NCI-H2081 treated with DMSO at 0.1 percent for 48 hours (cell line): ENCODE results near the gene KRT13.

Experiments
- DNase-seq: peaks from one replicate; lab custom pipeline; 2025; lab: John Stamatoyannopoulos, UW

The KRT13 gene

DNA sequence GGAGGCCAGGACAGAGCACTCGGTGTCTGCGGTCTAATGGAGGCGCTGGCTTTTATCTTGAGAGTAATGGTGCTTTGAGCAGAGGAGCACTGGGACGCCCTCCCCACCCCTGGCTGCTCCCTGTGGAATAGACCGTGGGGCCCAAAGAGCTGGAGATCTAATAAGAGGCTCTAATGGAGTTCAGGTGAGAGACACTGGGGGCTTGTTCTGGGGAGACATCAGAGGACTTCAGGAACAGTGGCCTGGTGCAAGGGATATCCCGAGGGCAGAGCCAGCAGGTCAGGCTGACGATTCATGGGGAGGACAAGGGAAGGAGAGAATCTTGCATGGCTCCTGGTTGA is 32.2 kb upstream of the KRT13 start:
- DNase-seq = no peak

DNA sequence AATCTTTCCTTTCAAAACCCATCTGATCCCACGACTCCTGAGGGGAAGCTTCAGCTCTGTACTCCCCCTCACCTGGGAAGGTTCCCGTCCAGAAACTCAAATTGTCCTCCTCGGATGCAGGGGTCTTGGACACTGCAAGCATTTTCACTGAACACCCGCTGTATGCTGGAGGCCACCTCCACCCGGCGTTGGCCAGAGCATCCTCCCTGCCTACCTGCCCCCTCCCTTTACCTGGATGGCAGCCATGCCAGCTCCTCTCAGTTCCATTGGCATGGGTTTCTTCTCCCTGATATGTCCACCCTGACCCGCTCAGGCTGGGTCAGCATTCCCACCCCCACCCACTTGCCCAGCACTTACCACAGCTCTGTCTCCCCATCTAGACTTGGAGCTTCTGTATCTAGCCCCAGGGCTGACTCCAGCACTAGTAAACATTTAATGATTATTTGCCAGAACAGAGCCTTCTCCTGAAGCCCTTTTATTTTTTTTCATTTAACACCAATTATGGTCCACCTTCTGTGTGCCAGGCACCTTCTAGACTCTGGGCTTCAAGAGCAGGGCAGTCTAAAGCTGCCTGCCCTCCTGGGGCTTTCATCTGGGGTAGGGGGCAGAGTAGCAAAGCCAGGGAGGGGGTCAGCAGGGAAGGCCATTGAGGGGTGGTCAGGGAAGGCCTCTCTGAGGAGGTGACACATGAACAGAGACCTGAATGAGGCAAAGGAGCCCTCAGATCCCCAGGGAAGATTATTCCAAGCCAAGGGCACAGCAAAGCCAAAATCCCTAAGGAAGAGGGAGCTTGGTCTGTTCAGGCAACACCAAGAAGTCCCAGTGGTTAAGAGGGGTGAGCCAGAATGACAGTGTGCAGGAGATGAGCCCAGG is 31.6 kb upstream of the KRT13 start:
- no peak for DNase-seq

DNA sequence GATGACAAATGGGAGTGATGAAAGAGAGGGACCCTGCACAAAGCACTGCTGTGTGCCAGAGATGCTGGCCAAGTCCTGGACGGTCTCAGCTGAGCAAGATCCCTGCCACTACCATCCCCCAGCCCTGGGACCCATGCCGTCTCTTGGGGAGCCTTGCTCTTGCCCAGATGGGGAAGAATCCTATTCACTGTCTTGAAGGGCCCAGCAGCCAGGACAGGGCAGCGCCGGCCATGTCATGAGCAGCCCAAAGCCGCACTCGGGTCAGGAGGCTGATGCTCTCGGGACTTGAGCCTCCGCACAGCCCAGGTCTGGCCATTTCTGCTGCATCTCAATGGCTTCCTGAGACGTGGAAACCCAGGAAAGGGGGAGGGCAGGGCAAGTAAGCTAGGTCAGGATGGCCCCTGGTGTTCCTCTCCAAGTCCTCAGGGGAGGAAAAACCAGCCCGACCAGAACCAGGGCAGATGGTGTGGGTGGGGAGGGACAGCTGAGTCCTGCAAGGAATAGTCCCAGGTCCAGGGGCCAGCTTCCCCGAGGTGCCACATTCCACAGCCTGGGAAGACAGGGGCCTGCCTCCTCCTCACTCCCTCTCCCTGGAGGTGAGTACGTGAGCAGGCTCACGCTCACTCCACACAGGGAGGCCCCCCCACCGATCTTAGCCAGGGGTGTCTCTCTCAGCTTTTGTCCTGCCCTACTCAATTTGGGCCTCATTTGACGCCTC is 30.5 kb upstream of the KRT13 start:
- no peak for DNase-seq

- no peak for DNase-seq
These were observed 29.6 kb upstream of the KRT13 start for GRCh38 chr17:41534899-41535546.

GRCh38 chr17:41533613-41534012 is 28.2 kb upstream of the KRT13 start:
- no peak for DNase-seq

GRCh38 chr17:41532947-41533570 is 27.6 kb upstream of the KRT13 start:
- no peak for DNase-seq

GRCh38 chr17:41531993-41532392 is 26.6 kb upstream of the KRT13 start:
- DNase-seq = no peak

DNA sequence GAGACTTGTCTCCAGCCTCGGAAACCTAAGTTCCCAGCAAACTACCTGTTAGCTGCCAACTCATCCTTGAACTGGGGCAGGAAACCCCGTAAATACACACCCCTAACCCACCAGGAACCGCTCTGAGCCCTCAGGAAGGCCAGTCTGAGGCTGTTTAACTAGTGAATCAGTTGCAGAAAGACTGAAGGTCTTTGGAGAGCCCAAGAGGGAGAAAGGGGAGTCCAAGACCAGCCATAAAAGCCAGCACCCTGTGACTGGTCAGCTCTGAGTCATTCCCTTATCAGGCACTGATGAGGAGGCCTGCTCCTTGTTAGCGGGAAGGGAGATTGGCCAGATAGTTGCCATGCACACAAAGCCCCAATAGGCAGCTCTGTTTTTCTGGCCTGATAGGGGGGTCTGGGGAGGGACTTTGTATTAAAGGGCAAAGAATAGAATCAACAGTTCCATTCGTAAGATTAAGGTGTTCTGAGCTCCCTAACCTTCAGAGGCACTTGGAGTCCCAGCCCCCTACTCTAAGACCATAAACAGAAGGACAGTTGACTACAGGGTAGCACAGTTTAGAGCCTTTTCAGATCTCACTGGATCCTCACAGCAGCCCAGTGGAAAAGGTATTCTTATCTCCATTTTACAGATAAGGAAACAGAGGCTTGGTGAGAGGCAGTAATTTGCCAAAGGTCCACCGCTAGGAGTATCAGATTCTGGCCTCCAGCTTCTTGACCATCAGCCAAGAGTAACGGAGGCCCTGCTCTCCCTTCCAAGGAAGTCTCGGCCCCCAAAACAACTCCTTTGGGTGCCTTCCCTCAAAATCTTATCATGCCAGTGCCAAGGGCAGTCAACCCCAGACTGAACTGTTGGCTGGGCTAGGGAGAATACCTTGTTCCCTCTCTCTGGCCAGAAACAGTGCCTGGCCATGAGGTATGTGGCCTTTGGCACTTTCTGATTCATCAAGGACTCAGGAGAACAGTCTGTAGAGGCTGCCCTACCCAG is 24.9 kb upstream of the KRT13 start:
- no peak for DNase-seq

- DNase-seq = no peak
These were observed 24.1 kb upstream of the KRT13 start for GRCh38 chr17:41529491-41529915.

DNA sequence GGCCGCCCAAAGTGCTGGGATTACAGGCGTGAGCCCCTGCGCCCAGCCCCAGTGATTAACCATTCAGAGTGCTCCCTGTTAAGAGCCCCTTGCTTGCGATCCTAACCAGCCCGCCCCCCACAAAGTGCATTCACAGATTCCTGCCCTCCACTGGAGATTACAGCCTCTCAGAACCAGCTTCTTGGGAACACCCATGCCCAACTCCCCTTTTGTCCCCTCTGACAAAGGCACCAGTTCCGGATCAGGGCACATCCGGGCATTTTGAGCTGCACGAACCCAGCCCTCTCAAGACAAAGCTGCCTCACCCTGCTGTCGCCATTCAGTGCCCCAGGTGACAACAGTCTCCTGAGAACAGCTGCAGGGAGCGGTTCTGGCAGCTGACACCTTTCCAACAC is 23.5 kb upstream of the KRT13 start:
- DNase-seq = no peak

DNA sequence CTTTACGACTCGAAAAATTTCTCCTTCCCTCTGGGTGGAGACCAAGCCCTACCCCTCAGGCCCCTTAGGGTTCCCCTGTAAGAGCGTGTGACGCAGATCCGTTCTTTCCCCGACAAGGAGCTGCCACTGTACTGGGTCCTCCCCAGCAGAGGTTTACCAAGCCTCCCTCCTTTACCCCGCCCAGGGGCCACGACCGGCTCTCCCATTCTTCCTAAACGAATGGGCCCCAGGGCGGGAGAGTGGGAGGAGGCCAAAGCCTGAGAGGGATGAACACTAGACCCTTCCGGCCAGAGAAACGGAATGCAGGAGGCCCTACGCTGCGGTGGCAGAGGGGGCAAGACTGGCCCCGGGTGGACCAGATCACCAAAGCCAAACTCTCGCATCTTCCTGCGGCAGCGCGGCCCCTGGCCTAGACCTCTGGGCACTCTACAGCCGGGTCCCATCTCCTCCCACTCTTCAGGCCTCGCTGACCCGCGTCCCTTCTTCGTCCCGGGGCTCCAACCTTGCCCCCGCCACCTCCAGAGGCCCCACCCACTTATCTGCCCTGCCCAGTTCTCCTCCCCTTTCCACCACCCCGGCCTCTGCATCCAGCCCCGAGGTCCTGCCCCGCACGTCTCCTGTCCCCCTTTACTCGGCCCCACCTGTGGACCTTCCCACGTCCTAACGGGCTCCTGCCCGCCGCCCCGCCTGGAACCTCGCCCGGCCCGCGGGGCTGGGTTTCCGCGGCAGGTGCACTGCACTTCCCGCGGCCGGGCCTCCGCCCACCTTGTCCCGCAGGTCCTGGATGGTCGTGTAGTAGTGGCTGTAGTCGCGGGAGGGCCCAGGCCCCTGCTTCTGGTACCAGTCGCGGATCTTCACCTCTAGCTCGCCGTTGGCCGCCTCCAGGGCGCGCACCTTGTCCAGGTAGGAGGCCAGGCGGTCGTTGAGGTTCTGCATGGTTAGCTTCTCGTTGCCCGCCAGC is 21.9 kb upstream of the KRT13 start:
- DNase-seq = no peak

DNA sequence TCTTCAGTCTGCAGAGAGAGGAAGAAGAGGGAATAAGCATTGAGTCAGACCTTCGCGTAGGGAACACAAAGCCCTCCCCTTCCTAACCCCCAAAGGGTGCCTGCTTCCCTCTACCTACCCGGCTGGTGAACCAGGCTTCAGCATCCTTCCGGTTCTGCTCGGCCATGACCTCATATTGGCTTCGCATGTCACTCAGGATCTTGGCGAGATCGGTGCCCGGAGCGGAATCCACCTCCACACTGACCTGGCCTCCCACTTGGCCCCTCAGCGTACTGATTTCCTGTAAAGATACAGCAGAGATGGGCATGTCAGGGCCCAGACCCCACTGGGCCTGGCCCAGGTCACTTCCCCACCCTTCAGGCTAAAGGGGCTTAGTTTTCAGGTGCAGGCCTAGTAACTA is 18.8 kb upstream of the KRT13 start:
- no peak for DNase-seq

- DNase-seq = no peak
These were observed 18.4 kb upstream of the KRT13 start for GRCh38 chr17:41523787-41524186.

DNA sequence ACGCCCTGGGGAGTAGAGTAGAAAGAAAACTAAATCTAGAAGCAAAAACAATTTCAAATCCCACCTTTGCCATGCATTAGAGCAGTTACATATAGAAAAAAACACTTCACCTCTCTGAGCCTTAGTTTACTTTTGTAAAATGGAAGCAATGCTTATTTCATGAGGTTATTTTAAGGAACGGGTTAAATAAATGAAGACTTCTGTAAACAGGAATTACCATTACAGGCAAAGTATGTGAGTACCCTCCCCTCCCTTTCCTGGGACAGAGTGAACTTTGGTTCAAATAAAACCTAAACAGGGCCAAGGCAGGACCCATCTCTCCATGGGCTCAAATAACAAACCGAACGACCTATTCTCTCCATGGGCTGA is 17.8 kb upstream of the KRT13 start:
- DNase-seq = no peak

GRCh38 chr17:41522301-41523224 is 17.2 kb upstream of the KRT13 start:
- DNase-seq = no peak

- no peak for DNase-seq
These were observed 16.3 kb upstream of the KRT13 start for GRCh38 chr17:41521574-41522261.

DNA sequence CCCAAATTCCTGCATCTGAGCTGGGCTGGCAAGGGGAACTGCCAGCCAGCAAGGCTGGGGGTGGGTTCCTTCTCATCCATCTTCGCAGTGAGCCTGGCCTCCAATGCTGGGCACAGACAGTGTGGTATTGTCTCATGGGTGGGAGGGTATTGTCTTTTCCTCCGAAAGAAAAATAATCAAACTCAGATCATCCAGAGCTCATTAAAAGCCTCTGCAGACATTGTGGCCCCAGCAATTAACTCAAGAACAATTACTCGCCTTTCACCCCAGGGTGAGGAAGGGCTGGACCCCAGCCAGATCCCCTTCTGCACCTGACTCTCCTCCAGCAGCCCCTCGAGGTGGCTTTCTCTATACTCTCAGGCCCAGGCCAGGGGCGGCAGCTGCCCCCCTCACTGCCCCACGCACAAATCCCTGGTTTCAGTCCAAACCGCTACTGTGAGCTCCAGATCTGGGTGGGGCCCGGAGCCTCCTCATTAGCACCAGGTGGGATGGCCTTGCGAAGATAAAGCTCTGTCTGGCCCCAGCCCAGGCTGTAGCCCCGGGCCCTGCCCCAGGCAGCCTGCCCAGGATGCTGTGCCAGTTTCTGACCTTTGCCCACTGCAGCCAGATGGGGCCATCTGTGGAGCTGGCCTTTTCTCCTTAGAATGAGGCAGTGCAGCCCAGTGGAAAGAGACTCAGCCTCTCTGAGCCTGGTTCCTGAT is 15.6 kb upstream of the KRT13 start:
- no peak for DNase-seq
